D721Med (cell line): ENCODE measurements around the gene SLC29A3.
A peak's percentile ranks its signal among the peaks of the same experiment; 100 is the strongest.
"Not testable (repeated sequence)": the region's sequence is repeated elsewhere in the genome, so short reads cannot be mapped to it uniquely, and the experiment has no call there.

Experiments used
- DNase-seq: peaks from one replicate; pipeline ENCODE4 v3.0.0; 2011; ENCODE audit warnings: low spot score; ENCODE audit not compliant: insufficient read length
- FAIRE-seq: peaks from 2 replicates; lab custom pipeline; 2011; peaks lifted over from hg19 to GRCh38; lab: Jason Lieb, UNC
- CTCF ChIP-seq: IDR thresholded peaks from 2 replicates; pipeline ENCODE4 v1.5.1; 2012; ENCODE audit warnings: mild to moderate bottlenecking, control low read depth; ENCODE audit not compliant: insufficient read depth; ENCODE audit errors: missing control alignments

Gene SLC29A3

GRCh38 chr10:71319042-71319799 is at the start of gene SLC29A3:
Gene SLC29A3 (plus strand): TSS chr10:71319259. CDS start chr10:71319310, 51 bp downstream.
- FAIRE-seq (no peak), DNase-seq (peak; percentile 72)
- peak; percentile 69 for TF ChIP-seq CTCF

- FAIRE-seq: no peak
- TF ChIP-seq CTCF: no peak
- no peak for DNase-seq
Observed at GRCh38 chr10:71269301-71270288, 49.5 kb upstream of the SLC29A3 start.

- DNase-seq: peak; percentile 91
- FAIRE-seq: no peak
- TF ChIP-seq CTCF: peak; percentile 60
Observed at GRCh38 chr10:71270301-71271220, 48.5 kb upstream of the SLC29A3 start.

DNA sequence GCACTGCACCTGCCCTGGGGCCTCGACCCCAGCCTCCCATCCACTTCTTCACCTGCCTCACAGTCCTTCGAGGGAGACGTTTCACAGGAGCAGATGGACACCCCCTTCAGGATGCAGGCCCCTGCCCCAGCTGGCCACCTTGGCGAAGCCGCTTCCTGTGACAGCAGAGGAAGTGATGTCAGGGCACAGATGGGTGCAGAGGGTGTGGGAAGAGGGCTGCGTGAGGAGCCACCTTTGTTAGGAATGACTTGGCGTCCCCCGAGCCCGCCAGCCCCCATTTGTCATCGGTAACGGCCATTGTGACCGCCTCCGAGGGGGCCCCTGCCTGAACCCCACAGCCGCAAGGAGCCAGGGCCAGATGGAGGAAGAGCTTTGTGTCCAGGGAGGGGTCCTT is 47.4 kb upstream of the SLC29A3 start:
- no peak for TF ChIP-seq CTCF
- no peak for DNase-seq
- no peak for FAIRE-seq

- no peak for FAIRE-seq
- no peak for TF ChIP-seq CTCF
- no peak for DNase-seq
Observed at GRCh38 chr10:71272056-71272771, 46.8 kb upstream of the SLC29A3 start.

GRCh38 chr10:71272974-71273373 is 46.1 kb upstream of the SLC29A3 start:
- not testable (repeated sequence) for DNase-seq, FAIRE-seq
